B cell (primary cell): ENCODE data around the gene TRPV4. TPM values are rescaled to one million over a fixed set of nuclear protein-coding genes. Genes with fewer than 3 reads are reported as not detected.

Source experiments
- ATAC-seq: fragments of 200-7000 bp; cut with Tn5 transposase; one replicate; pipeline ENCODE4 v1.10.0; 2021; ENCODE audit warnings: low read depth, mild to moderate bottlenecking, moderate number of reproducible peaks, moderate library complexity
- CTCF ChIA-PET: fragments of 350-600 bp; sonication (Branson Sonifier 250); formaldehyde crosslinking; loops from one replicate; lab custom pipeline; 2021; ENCODE audit warnings: antibody characterized with exemption, inconsistent platforms; lab: Charles Lee
- POLR2A ChIA-PET: fragments of 350-600 bp; sonication (Branson Sonifier 250); formaldehyde crosslinking; loops from one replicate; lab custom pipeline; 2021; ENCODE audit warnings: antibody characterized with exemption; lab: Charles Lee
- DNase-seq: peaks from one replicate; pipeline ENCODE4 v3.0.0; 2013
- H2AFZ ChIP-seq: 2 replicates; pipeline ENCODE4 v1.6.1; 2012; ENCODE audit warnings: mild to moderate bottlenecking, low read depth, low read length; ENCODE audit not compliant: insufficient read depth, poor library complexity, severe bottlenecking
- H3K27ac ChIP-seq, 2 donors: 1 replicate in 1 of 2; 2 replicates in 1 of 2; pipeline ENCODE4 v1.5.1; 2012 to 2013; ENCODE audit warnings: low read length in 2 of 2, mild to moderate bottlenecking in 2 of 2, moderate library complexity in 1 of 2
- H3K27me3 ChIP-seq, 4 experiments: fragments of 200-600 bp in 1 of 4; sonication (generic) in 1 of 4; replicated peaks in 1 of 4; 1 replicate in 2 of 4; 2 replicates in 2 of 4; pipeline versions ENCODE4 v1.6.1 to v1.7.0; 2013 to 2016; ENCODE audit warnings: low read length in 3 of 4, mild to moderate bottlenecking in 2 of 4, mixed read lengths in 1 of 4, moderate library complexity in 1 of 4; ENCODE audit not compliant: insufficient read depth in 4 of 4, control insufficient read depth in 3 of 4; ENCODE audit errors: control extremely low read depth in 1 of 4
- H3K36me3 ChIP-seq, 2 experiments: replicated peaks in 1 of 2; 1 replicate in 1 of 2; 2 replicates in 1 of 2; pipeline versions ENCODE4 v1.6.1 to v1.7.1; 2013; ENCODE audit warnings: low read length in 1 of 2; ENCODE audit not compliant: insufficient read depth in 2 of 2, control insufficient read depth in 1 of 2; ENCODE audit errors: control extremely low read depth in 1 of 2, extremely low read depth in 1 of 2
- H3K4me1 ChIP-seq, 2 donors: fragments of 200-600 bp in 1 of 2; sonication (generic) in 1 of 2; 1 replicate in 1 of 2; 2 replicates in 1 of 2; pipeline versions ENCODE4 v1.5.1 to v1.6.1; 2013 to 2017; ENCODE audit warnings: low read length in 2 of 2; ENCODE audit not compliant: control insufficient read depth in 2 of 2, insufficient read depth in 2 of 2
- H3K4me2 ChIP-seq: replicated peaks from 2 replicates; pipeline ENCODE3; 2012; ENCODE audit warnings: mild to moderate bottlenecking, low read depth, low read length; ENCODE audit not compliant: poor library complexity, severe bottlenecking
- H3K4me3 ChIP-seq, 5 experiments: fragments of 200-600 bp in 1 of 5; sonication (generic) in 1 of 5; 1 replicate in 3 of 5; 2 replicates in 2 of 5; pipeline versions ENCODE4 v1.5.1 to v1.7.0; 2011 to 2016; ENCODE audit warnings: low read length in 4 of 5, mild to moderate bottlenecking in 4 of 5, low read depth in 2 of 5, control low read depth in 1 of 5, moderate library complexity in 1 of 5; ENCODE audit not compliant: insufficient read depth in 1 of 5; ENCODE audit errors: control extremely low read depth in 1 of 5, extremely low read depth in 1 of 5
- H3K79me2 ChIP-seq: fragments of 200-600 bp; sonication (generic); one replicate; pipeline ENCODE4 v1.6.0; 2016; ENCODE audit warnings: low read length; ENCODE audit not compliant: control insufficient read depth, insufficient read depth
- H3K9ac ChIP-seq: fragments of 200-600 bp; sonication (generic); 2 replicates; pipeline ENCODE4 v1.6.1; 2017; ENCODE audit warnings: mild to moderate bottlenecking, low read length, moderate library complexity
- H3K9me3 ChIP-seq, 3 donors: one replicate each; pipeline versions ENCODE4 v1.6.1 to v1.7.1; 2013; ENCODE audit warnings: low read length in 2 of 3; ENCODE audit not compliant: control insufficient read depth in 2 of 3, insufficient read depth in 1 of 3; ENCODE audit errors: control extremely low read depth in 1 of 3
- H4K20me1 ChIP-seq: 2 replicates; pipeline ENCODE4 v1.6.0; 2012; ENCODE audit warnings: mild to moderate bottlenecking, low read length; ENCODE audit not compliant: insufficient read depth, control insufficient read depth, poor library complexity, severe bottlenecking
- H3K27ac Mint-ChIP-seq: one replicate; pipeline ENCODE4 v1.8.0; 2021; ENCODE audit warnings: mixed read lengths
- H3K27me3 Mint-ChIP-seq: one replicate; pipeline ENCODE4 v1.8.0; 2021; ENCODE audit warnings: mixed read lengths
- H3K4me1 Mint-ChIP-seq: one replicate; pipeline ENCODE4 v1.8.0; 2021; ENCODE audit warnings: mixed read lengths
- H3K4me3 Mint-ChIP-seq: one replicate; pipeline ENCODE4 v1.8.0; 2021; ENCODE audit warnings: mixed read lengths
- H3K9me3 Mint-ChIP-seq: one replicate; pipeline ENCODE4 v1.8.0; 2022; ENCODE audit warnings: mixed read lengths; ENCODE audit not compliant: insufficient read depth
- EZH2 ChIP-seq: IDR thresholded peaks from 2 replicates; pipeline ENCODE4 v1.6.1; 2012; ENCODE audit warnings: borderline replicate concordance, low read depth, mild to moderate bottlenecking, moderate library complexity, low read length; ENCODE audit not compliant: insufficient read depth, poor library complexity, severe bottlenecking
- WGBS: methylation state at CpG from one replicate; pipeline ENCODE4 v1.1.5; 2013; ENCODE audit warnings: missing lambda C conversion rate; ENCODE audit not compliant: insufficient coverage; 5-methylcytosine and 5-hydroxymethylcytosine counted together
- intact Hi-C: fragments of 100-400 bp; cut with micrococcal nuclease; formaldehyde crosslinking; loops from one replicate; pipeline ENCODE4 v1.10.0; 2022
- polyA plus RNA-seq: library from polyadenylated mRNA; depleted of rRNA; stranded (reverse); fragments of >200 nt; gene quantifications from 2 replicates; pipeline ENCODE4 v1.2.3, GENCODE V29; 2012
- total RNA-seq, 2 donors: library from RNA; stranded (reverse); fragments of 120-200 nt in 1 of 2; gene quantifications; 1 replicate in 1 of 2; 2 replicates in 1 of 2; pipeline versions ENCODE4 v1.2.3 to v1.2.4, GENCODE V29; 2013 to 2022
- TF ChIP-seq, protein P1 (sequence below): fragments of 200-600 bp; IDR thresholded peaks from one replicate; pipeline ENCODE4 v1.8.0; 2022; ENCODE audit warnings: antibody characterized with exemption, mild to moderate bottlenecking

TRPV4 gene
- total and polyA plus RNA-seq, 2 donors (not counting 1 experiment from before 2014, with no cell fraction given): not detected

DNA sequence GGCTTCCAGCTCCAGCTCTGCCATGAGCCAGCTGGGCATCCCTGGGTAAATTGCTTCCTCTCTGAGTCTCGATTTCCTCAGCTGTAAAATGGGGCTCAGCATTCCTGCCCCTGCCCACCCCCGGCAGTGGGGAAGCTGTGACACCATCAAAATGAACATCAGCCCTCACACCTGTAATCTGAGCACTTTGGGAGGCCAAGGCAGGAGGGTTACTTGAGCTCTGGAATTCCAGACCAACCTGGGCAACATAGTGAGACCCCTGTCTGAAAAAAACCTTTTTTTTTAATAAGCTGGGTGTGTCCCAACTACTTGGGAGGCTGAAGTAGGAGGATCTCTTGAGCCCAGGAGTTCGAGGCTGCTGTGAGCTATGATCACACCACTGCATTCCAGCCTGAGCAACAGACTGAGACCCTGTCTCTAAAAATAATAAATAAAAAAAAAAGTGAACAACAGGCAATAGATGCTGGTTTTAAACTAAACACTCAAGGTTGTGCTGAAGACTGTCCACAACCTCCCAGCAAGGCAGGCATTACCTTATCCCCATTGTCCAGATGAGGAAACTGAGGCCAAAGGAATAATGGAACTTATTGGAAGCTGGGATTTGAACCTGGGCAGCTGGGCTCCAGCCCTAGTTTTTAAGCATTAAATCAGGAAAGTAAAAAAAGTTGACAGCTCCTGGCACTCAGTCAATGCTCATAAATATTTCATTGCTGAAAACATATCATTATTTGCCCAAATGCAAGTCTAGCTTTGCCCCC, 4.3 kb downstream of the TRPV4 start:
- H3K27me3 ChIP-seq: peaks cover 0 to 33% (median 9%) of the 10 kb centered on the region in 4 experiments
- no peak overlapping the region for H3K4me2 ChIP-seq
- H3K4me1 Mint-ChIP-seq: peaks cover 4% of the 10 kb centered on the region
- H4K20me1 ChIP-seq: no peaks in the 10 kb centered on the region
- H3K4me3 ChIP-seq: no peak overlapping the region
- no peak overlapping the region for H2AFZ ChIP-seq
- H3K79me2 ChIP-seq: no peaks in the 10 kb centered on the region
- H3K9me3 ChIP-seq: no peaks in the 10 kb centered on the region
- intact Hi-C loops: no loop called here
- H3K27ac Mint-ChIP-seq: no peak overlapping the region
- ATAC-seq: no peak
- WGBS: 74% methylated on average over 2 of the region's 3 CpGs
- no peaks in the 10 kb centered on the region for H3K4me1 ChIP-seq
- no peak overlapping the region for H3K9ac ChIP-seq
- ChIA-PET CTCF (interaction anchor here (0.7 to 2.4 kb wide), 5 partner anchors 16 to 1721 kb away, joined by 3 to 7 read pairs (median 3); no protein-coding TSS in a partner anchor), POLR2A (no interaction called here)
- no peaks in the 10 kb centered on the region for H3K9me3 Mint-ChIP-seq
- peaks cover 28% of the 10 kb centered on the region for H3K27me3 Mint-ChIP-seq
- TF ChIP-seq, protein P1, sequence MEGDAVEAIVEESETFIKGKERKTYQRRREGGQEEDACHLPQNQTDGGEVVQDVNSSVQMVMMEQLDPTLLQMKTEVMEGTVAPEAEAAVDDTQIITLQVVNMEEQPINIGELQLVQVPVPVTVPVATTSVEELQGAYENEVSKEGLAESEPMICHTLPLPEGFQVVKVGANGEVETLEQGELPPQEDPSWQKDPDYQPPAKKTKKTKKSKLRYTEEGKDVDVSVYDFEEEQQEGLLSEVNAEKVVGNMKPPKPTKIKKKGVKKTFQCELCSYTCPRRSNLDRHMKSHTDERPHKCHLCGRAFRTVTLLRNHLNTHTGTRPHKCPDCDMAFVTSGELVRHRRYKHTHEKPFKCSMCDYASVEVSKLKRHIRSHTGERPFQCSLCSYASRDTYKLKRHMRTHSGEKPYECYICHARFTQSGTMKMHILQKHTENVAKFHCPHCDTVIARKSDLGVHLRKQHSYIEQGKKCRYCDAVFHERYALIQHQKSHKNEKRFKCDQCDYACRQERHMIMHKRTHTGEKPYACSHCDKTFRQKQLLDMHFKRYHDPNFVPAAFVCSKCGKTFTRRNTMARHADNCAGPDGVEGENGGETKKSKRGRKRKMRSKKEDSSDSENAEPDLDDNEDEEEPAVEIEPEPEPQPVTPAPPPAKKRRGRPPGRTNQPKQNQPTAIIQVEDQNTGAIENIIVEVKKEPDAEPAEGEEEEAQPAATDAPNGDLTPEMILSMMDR: no peak
- no peak for TF ChIP-seq EZH2
- H3K4me3 Mint-ChIP-seq: no peak overlapping the region
- H3K27ac ChIP-seq: no peak overlapping the region
- no peak for DNase-seq
- no peaks in the 10 kb centered on the region for H3K36me3 ChIP-seq
